H9 (cell line): ENCODE data around the gene COL5A2. TPM values are rescaled to one million over a fixed set of nuclear protein-coding genes. Genes with fewer than 3 reads are reported as not detected.

ENCODE experiments used
- DNase-seq: peaks from one replicate; pipeline ENCODE4 v3.0.0-alpha.2; 2017
- H2AFZ ChIP-seq: one replicate; pipeline ENCODE4 v1.6.1; 2013; ENCODE audit warnings: mild to moderate bottlenecking, low read length, control low read depth, moderate library complexity
- H2AK5ac ChIP-seq: 2 replicates; pipeline ENCODE4 v1.6.1; 2013; ENCODE audit warnings: low read length, control low read depth, mixed read lengths; ENCODE audit not compliant: insufficient read length
- H2BK120ac ChIP-seq: one replicate; pipeline ENCODE4 v1.6.1; 2013; ENCODE audit warnings: low read depth, mild to moderate bottlenecking, low read length, control low read depth, inconsistent platforms; ENCODE audit not compliant: poor library complexity, severe bottlenecking
- H2BK12ac ChIP-seq: 2 replicates; pipeline ENCODE4 v1.6.1; 2013; ENCODE audit warnings: low read length, control low read depth, mixed read lengths, low read depth; ENCODE audit not compliant: insufficient read length
- H2BK15ac ChIP-seq: 2 replicates; pipeline ENCODE4 v1.6.1; 2013; ENCODE audit warnings: low read depth, low read length, control low read depth
- H2BK20ac ChIP-seq: one replicate; pipeline ENCODE4 v1.6.1; 2013; ENCODE audit warnings: low read depth, mild to moderate bottlenecking, low read length, control low read depth, inconsistent platforms; ENCODE audit not compliant: poor library complexity, severe bottlenecking
- H2BK5ac ChIP-seq: 2 replicates; pipeline ENCODE4 v1.6.1; 2013; ENCODE audit warnings: low read length, control low read depth, mixed read lengths; ENCODE audit not compliant: insufficient read length
- H3K14ac ChIP-seq: 2 replicates; pipeline ENCODE4 v1.6.1; 2013; ENCODE audit warnings: low read length, control low read depth; ENCODE audit not compliant: insufficient read depth
- H3K18ac ChIP-seq: 2 replicates; pipeline ENCODE4 v1.6.1; 2013; ENCODE audit warnings: low read depth, mild to moderate bottlenecking, mixed read lengths, low read length, control low read depth; ENCODE audit not compliant: insufficient read length
- H3K23ac ChIP-seq: 2 replicates; pipeline ENCODE4 v1.6.1; 2013; ENCODE audit warnings: low read length, control low read depth, mixed read lengths, low read depth; ENCODE audit not compliant: insufficient read length
- H3K23me2 ChIP-seq: 2 replicates; pipeline ENCODE4 v1.6.1; 2013; ENCODE audit warnings: low read depth, mild to moderate bottlenecking, mixed read lengths, low read length, control low read depth; ENCODE audit not compliant: insufficient read length, poor library complexity, severe bottlenecking
- H3K27ac ChIP-seq: 2 replicates; pipeline ENCODE4 v1.5.1; 2013; ENCODE audit warnings: low read length, control low read depth, mixed read lengths, low read depth; ENCODE audit not compliant: insufficient read length
- H3K27me3 ChIP-seq: 2 replicates; pipeline ENCODE4 v1.6.1; 2013; ENCODE audit warnings: low read length, control low read depth, inconsistent platforms; ENCODE audit not compliant: insufficient read depth
- H3K4ac ChIP-seq: 2 replicates; pipeline ENCODE4 v1.6.1; 2013; ENCODE audit warnings: low read depth, mild to moderate bottlenecking, control low read depth, inconsistent platforms, low read length, moderate library complexity
- H3K4me1 ChIP-seq: 2 replicates; pipeline ENCODE4 v1.6.1; 2013; ENCODE audit warnings: low read length, control low read depth, inconsistent platforms; ENCODE audit not compliant: insufficient read depth
- H3K4me2 ChIP-seq: 2 replicates; pipeline ENCODE4 v1.6.1; 2013; ENCODE audit warnings: low read length, control low read depth, mixed read lengths; ENCODE audit not compliant: insufficient read length, insufficient read depth
- H3K56ac ChIP-seq: 2 replicates; pipeline ENCODE4 v1.6.1; 2013; ENCODE audit warnings: low read depth, mild to moderate bottlenecking, mixed read lengths, low read length, control low read depth; ENCODE audit not compliant: insufficient read length
- H3K79me1 ChIP-seq: 2 replicates; pipeline ENCODE4 v1.6.1; 2013; ENCODE audit warnings: low read depth, mild to moderate bottlenecking, moderate library complexity, low read length, control low read depth, inconsistent platforms; ENCODE audit not compliant: insufficient read depth, poor library complexity, severe bottlenecking
- H3K79me2 ChIP-seq: 2 replicates; pipeline ENCODE4 v1.6.1; 2013; ENCODE audit warnings: low read length, control low read depth, inconsistent platforms; ENCODE audit not compliant: insufficient read depth
- H3K9ac ChIP-seq: 2 replicates; pipeline ENCODE4 v1.6.1; 2013; ENCODE audit warnings: low read length, control low read depth, mixed read lengths; ENCODE audit not compliant: insufficient read length; ENCODE audit errors: extremely low read depth
- H3K9me3 ChIP-seq: one replicate; pipeline ENCODE4 v1.6.1; 2013; ENCODE audit warnings: low read depth, low read length, inconsistent platforms; ENCODE audit not compliant: control insufficient read depth
- H3T11ph ChIP-seq: one replicate; pipeline ENCODE4 v1.6.1; 2013; ENCODE audit warnings: mild to moderate bottlenecking, low read length, control low read depth, inconsistent platforms
- H4K20me1 ChIP-seq: one replicate; pipeline ENCODE4 v1.6.1; 2013; ENCODE audit not compliant: control insufficient read depth, insufficient read length, insufficient read depth
- H4K5ac ChIP-seq: 2 replicates; pipeline ENCODE4 v1.6.1; 2013; ENCODE audit warnings: low read depth, mild to moderate bottlenecking, mixed read lengths, low read length, control low read depth; ENCODE audit not compliant: insufficient read length
- H4K8ac ChIP-seq: replicated peaks from 2 replicates; pipeline ENCODE4 v1.6.1; 2013; ENCODE audit warnings: low read length, control low read depth, mixed read lengths, low read depth; ENCODE audit not compliant: insufficient read length
- H4K91ac ChIP-seq: 2 replicates; pipeline ENCODE4 v1.6.1; 2013; ENCODE audit warnings: low read depth, mild to moderate bottlenecking, moderate library complexity, mixed read lengths, low read length, control low read depth; ENCODE audit not compliant: insufficient read length
- H3K27ac Mint-ChIP-seq, 3 experiments: 2 replicates in 2 of 3; 3 replicates in 1 of 3; pipeline ENCODE4 v1.8.0; 2020 to 2021; ENCODE audit warnings: mixed read lengths in 3 of 3, mild to moderate bottlenecking in 1 of 3, moderate library complexity in 1 of 3
- H3K27me3 Mint-ChIP-seq: 2 replicates; pipeline ENCODE4 v1.8.0; 2021; ENCODE audit warnings: low read depth, mild to moderate bottlenecking, moderate library complexity, mixed read lengths
- H3K36me3 Mint-ChIP-seq, 3 experiments: 2 replicates in 2 of 3; 3 replicates in 1 of 3; pipeline ENCODE4 v1.8.0; 2020 to 2021; ENCODE audit warnings: low read depth in 3 of 3, mixed read lengths in 3 of 3; ENCODE audit not compliant: insufficient read depth in 1 of 3
- H3K4me1 Mint-ChIP-seq, 2 experiments: 2 replicates each; pipeline ENCODE4 v1.8.0; 2020; ENCODE audit warnings: mixed read lengths in 2 of 2
- H3K4me3 Mint-ChIP-seq, 2 experiments: 2 replicates in 1 of 2; 3 replicates in 1 of 2; pipeline ENCODE4 v1.8.0; 2020 to 2021; ENCODE audit warnings: mild to moderate bottlenecking in 2 of 2, mixed read lengths in 2 of 2, moderate library complexity in 1 of 2
- H3K9me3 Mint-ChIP-seq, 2 experiments: 2 replicates in 1 of 2; 3 replicates in 1 of 2; pipeline ENCODE4 v1.8.0; 2020; ENCODE audit warnings: mild to moderate bottlenecking in 2 of 2, mixed read lengths in 2 of 2, moderate library complexity in 1 of 2
- WGBS: extraction: QIAGEN DNeasy Blood & Tissue Kit; methylation state at CpG from one replicate; pipeline ENCODE4 v1.1.7; 2013; ENCODE audit warnings: missing lambda C conversion rate, low lambda C conversion rate, mixed read lengths; ENCODE audit not compliant: insufficient read length; ENCODE audit errors: extremely low coverage; 5-methylcytosine and 5-hydroxymethylcytosine counted together
- total RNA-seq: library from RNA; stranded (reverse); gene quantifications from 2 replicates; pipeline ENCODE4 v1.2.1, GENCODE V29; 2021
- TF ChIP-seq, protein P1 (sequence below): fragments of 200-600 bp; sonication (generic); conservative IDR thresholded peaks from 3 replicates; pipeline ENCODE4 v1.8.0; 2021; ENCODE audit warnings: antibody characterized with exemption, mild to moderate bottlenecking

COL5A2 gene
- total RNA-seq, 1 experiment from 2014 or later, result 10.5 TPM

DNA sequence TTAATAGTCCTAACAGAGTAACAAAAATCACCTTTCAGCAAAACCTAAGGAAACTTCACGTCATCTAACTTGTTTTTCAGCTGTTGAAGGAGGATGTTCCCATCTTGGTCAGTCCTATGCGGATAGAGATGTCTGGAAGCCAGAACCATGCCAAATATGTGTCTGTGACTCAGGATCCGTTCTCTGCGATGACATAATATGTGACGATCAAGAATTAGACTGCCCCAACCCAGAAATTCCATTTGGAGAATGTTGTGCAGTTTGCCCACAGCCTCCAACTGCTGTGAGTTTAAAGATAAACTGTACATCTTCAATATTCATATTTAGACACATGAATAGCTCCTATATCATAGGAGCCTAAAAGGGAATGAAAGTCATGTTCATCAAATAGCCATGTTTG is 194.9 kb downstream of the COL5A2 start:
- Histone ChIP-seq H4K20me1 (no peaks in the 10 kb centered on the region), H4K91ac (no peak overlapping the region), H3K14ac (no peak overlapping the region), H3K4me2 (no peak overlapping the region), H3T11ph (no peak overlapping the region), H2AFZ (no peak overlapping the region), H2BK120ac (no peak overlapping the region), H3K18ac (no peak overlapping the region), H2BK20ac (no peak overlapping the region), H3K23ac (no peak overlapping the region), H3K9ac (no peak overlapping the region), H3K27ac (no peak overlapping the region), H2BK15ac (no peak overlapping the region), H3K27me3 (no peaks in the 10 kb centered on the region), H4K5ac (no peak overlapping the region), H2BK12ac (no peak overlapping the region), H3K4me1 (no peaks in the 10 kb centered on the region), H3K79me1 (no peaks in the 10 kb centered on the region), H4K8ac (no peak overlapping the region), H3K56ac (no peak overlapping the region), H3K4ac (no peak overlapping the region), H2AK5ac (no peak overlapping the region), H3K23me2 (no peaks in the 10 kb centered on the region), H2BK5ac (no peak overlapping the region), H3K9me3 (no peaks in the 10 kb centered on the region), H3K79me2 (no peaks in the 10 kb centered on the region)
- DNase-seq, result no peak
- Mint-ChIP-seq H3K4me3 (no peak overlapping the region), H3K36me3 (no peaks in the 10 kb centered on the region), H3K9me3 (no peaks in the 10 kb centered on the region), H3K27me3 (no peaks in the 10 kb centered on the region), H3K27ac (no peak overlapping the region), H3K4me1 (no peaks in the 10 kb centered on the region)
- TF ChIP-seq, protein P1, sequence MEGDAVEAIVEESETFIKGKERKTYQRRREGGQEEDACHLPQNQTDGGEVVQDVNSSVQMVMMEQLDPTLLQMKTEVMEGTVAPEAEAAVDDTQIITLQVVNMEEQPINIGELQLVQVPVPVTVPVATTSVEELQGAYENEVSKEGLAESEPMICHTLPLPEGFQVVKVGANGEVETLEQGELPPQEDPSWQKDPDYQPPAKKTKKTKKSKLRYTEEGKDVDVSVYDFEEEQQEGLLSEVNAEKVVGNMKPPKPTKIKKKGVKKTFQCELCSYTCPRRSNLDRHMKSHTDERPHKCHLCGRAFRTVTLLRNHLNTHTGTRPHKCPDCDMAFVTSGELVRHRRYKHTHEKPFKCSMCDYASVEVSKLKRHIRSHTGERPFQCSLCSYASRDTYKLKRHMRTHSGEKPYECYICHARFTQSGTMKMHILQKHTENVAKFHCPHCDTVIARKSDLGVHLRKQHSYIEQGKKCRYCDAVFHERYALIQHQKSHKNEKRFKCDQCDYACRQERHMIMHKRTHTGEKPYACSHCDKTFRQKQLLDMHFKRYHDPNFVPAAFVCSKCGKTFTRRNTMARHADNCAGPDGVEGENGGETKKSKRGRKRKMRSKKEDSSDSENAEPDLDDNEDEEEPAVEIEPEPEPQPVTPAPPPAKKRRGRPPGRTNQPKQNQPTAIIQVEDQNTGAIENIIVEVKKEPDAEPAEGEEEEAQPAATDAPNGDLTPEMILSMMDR, result no peak
- WGBS, result no CpG with 5 or more reads among the region's 5 CpGs
